ENCODE data around the gene SP100.

SP100 gene

DNA sequence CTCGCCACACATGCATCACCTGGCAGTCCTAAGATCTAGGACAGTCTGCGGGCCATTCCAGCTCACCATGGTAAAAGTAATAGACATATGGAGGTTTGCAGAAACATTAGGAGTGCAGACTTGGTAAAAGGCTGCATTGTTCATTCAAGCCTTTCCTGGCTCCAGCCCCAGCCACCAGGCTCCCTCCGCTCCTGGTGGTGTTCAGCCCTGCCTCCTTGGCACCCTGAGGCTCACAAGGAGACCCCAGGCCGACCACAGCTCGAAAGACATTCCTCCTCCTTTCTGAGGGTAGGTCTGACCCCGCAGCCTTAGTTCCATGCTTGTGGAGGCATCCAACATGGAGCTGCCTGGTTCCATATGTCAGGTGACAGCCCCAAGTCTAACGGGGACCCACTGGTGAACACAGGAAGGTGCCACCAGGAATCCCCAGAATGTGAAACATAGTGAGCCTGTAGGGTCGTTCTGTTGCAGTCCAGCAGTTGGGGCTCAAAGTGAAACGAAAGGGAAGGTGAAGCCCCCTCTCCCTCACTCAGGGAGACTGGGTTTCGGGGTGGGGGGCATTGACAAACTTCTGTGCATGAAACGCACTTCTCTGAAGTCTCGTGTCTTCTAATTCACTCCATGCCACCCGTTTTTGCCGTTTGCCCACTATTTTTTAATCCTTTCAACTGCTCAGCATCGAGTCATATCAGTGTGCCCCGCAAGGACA is 5.0 kb upstream of the SP100 start:
- in situ Hi-C loops (cut with MboI; ENCODE audit: low sequenced_read_pairs, unreplicated experiment): loop anchor here (10.0 kb wide), 2 partner anchors 184 to 206 kb away; no protein-coding TSS in a partner anchor

DNA sequence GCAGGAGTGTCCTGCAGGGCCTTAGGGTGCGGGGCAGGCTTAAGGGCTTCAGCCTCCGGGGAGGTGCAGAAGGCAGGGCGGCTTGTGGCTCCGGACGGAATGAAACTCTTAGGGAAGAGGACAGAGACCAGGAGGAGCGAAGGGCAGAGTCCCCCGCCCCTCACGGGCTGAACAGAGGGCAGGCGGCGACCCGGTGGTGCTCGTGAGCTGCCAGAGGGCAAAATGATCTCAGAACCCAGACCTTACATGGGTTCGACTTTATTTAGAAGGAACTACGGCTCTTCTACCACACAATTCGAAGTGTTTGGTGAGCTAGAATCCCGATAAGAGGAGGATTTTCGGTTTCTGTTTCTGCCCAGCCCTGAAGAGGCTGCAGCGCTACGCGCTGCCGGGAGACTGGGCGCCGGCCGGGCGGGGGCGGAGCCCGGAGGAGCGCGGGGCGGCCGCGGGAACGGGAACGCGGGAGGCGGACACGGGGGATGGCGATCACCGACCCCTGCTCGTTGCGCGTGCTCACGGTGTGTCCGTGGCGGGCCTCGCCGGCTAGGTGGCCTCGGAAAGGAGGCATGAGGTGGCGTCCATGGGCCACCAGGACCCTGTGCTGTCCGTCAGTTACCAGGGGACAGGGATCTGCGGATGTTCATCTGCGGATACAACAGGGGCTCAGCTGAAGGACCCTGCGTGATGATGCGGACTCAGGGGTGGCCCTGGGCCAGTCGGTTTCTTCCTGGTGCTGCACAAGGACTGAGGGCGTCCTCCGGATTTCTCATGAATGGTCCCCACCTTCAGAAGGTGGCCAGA is 4.2 kb upstream of the SP100 start:
- in situ Hi-C loops (cut with MboI; ENCODE audit: low sequenced_read_pairs, unreplicated experiment): loop anchor here (10.0 kb wide), 2 partner anchors 183 to 207 kb away; no protein-coding TSS in a partner anchor

More for the DNA sequence above, 5.0 kb upstream of the SP100 start:
- TF ChIP-seq, protein P1, sequence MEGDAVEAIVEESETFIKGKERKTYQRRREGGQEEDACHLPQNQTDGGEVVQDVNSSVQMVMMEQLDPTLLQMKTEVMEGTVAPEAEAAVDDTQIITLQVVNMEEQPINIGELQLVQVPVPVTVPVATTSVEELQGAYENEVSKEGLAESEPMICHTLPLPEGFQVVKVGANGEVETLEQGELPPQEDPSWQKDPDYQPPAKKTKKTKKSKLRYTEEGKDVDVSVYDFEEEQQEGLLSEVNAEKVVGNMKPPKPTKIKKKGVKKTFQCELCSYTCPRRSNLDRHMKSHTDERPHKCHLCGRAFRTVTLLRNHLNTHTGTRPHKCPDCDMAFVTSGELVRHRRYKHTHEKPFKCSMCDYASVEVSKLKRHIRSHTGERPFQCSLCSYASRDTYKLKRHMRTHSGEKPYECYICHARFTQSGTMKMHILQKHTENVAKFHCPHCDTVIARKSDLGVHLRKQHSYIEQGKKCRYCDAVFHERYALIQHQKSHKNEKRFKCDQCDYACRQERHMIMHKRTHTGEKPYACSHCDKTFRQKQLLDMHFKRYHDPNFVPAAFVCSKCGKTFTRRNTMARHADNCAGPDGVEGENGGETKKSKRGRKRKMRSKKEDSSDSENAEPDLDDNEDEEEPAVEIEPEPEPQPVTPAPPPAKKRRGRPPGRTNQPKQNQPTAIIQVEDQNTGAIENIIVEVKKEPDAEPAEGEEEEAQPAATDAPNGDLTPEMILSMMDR (IDR thresholded peaks at IDR 0.05; ENCODE audit: borderline replicate concordance, control extremely low read depth, extremely low read depth, insufficient read depth, missing control alignments): no peak
- peak; percentile 22 for DNase-seq (ENCODE audit: low spot score)

GRCh38 chr2:230412371-230412711 is 3.7 kb upstream of the SP100 start:
- TF ChIP-seq, protein P1 (IDR thresholded peaks at IDR 0.05; ENCODE audit: borderline replicate concordance, control extremely low read depth, extremely low read depth, insufficient read depth, missing control alignments): no peak
- no peak for DNase-seq (ENCODE audit: low spot score)
- in situ Hi-C loops (cut with MboI; ENCODE audit: low sequenced_read_pairs, unreplicated experiment): loop anchor here (10.0 kb wide), 2 partner anchors 182 to 208 kb away; no protein-coding TSS in a partner anchor

More for the DNA sequence above, 4.2 kb upstream of the SP100 start:
- TF ChIP-seq, protein P1 (IDR thresholded peaks at IDR 0.05; ENCODE audit: borderline replicate concordance, control extremely low read depth, extremely low read depth, insufficient read depth, missing control alignments): no peak
- peak; percentile 86 for DNase-seq (ENCODE audit: low spot score)

DNA sequence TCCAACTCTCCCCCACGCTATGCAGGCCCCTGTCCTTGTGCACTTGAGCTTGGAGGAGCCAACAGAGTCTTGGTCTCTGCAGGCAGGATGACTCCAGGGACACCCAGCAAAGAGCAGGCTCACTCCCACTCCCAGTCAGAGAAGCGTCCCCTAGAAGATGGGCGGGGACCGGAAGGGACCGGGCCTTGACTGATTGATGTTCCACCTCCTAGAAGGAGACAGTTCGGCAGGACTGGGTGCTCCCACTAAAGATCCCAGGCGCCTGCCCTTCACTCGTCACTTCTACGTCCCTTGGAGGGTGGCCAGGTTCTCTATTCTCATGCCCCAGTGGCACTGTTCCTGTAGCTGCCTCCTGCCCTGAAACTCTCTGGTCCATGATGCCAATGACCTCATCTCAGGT is 3.2 kb upstream of the SP100 start:
- TF ChIP-seq, protein P1 (IDR thresholded peaks at IDR 0.05; ENCODE audit: borderline replicate concordance, control extremely low read depth, extremely low read depth, insufficient read depth, missing control alignments): no peak
- no peak for DNase-seq (ENCODE audit: low spot score)
- in situ Hi-C loops (cut with MboI; ENCODE audit: low sequenced_read_pairs, unreplicated experiment): loop anchor here (10.0 kb wide), 2 partner anchors 182 to 208 kb away; no protein-coding TSS in a partner anchor

DNA sequence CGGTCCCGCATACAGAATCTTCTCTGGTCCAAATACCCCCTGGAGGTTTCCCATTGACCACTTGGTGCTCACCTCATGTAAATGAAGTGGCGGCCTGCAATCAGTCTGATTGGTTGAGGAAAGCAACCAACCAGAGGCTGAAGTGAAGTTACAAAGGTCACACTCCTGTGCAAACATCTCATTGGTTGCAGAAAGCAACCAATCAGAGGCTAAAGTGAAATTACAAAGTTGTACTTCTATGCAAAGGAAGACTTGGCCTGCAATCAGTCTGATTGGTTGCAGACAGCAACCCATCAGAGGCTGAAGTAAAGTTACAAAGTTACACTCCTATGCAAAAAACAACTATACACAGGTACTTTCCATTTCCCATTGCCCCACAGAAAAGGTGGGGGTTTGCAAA is 2.5 kb upstream of the SP100 start:
- in situ Hi-C loops (cut with MboI; ENCODE audit: low sequenced_read_pairs, unreplicated experiment): loop anchor here (10.0 kb wide), 2 partner anchors 181 to 209 kb away; no protein-coding TSS in a partner anchor
- DNase-seq (ENCODE audit: low spot score): no peak
- TF ChIP-seq, protein P1 (IDR thresholded peaks at IDR 0.05; ENCODE audit: borderline replicate concordance, control extremely low read depth, extremely low read depth, insufficient read depth, missing control alignments): no peak

- no peak for DNase-seq (ENCODE audit: low spot score)
- in situ Hi-C loops (cut with MboI; ENCODE audit: low sequenced_read_pairs, unreplicated experiment): loop anchor here (10.0 kb wide), 2 partner anchors 180 to 210 kb away; no protein-coding TSS in a partner anchor
- TF ChIP-seq, protein P1 (IDR thresholded peaks at IDR 0.05; ENCODE audit: borderline replicate concordance, control extremely low read depth, extremely low read depth, insufficient read depth, missing control alignments): no peak
Measured at GRCh38 chr2:230414302-230414701, 1.7 kb upstream of the SP100 start.
